Measurements from ENCODE around the gene TMEM163.
"Not testable (repeated sequence)": the region's sequence is repeated elsewhere in the genome, so short reads cannot be mapped to it uniquely, and the experiment has no call there.

The TMEM163 gene

GRCh38 chr2:134718817-134719814 lies at the start of gene TMEM163:
Gene TMEM163, minus strand, starts transcription at chr2:134719000.
- no peak for DNase-seq

GRCh38 chr2:134766583-134766982 lies 47.8 kb upstream of the TMEM163 start:
- no peak for DNase-seq

- DNase-seq, result no peak
Observed at GRCh38 chr2:134765987-134766386, 47.2 kb upstream of the TMEM163 start.

- no peak for DNase-seq
Observed at GRCh38 chr2:134764164-134764563, 45.4 kb upstream of the TMEM163 start.

- DNase-seq, result no peak
Observed at GRCh38 chr2:134763164-134763710, 44.4 kb upstream of the TMEM163 start.

GRCh38 chr2:134762508-134762907 lies 43.7 kb upstream of the TMEM163 start:
- no peak for DNase-seq

DNA sequence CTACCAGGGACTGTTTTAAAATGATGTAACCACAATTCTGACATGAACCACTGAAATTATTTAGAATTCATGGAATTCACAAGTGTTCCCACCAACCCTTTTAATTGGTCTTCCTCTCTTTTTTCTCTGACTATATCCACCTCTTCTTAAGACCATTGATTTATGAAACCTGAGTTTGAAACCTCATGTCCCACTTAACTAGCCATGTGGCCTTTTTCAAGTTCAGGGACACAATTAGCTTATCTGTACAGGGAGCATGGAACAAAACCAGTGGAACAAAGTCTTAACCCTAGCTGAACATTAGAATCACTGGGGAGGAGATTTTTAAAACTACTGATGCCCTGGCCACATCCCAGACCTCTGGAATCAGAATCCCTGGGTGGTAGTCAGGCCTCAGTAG lies 41.6 kb upstream of the TMEM163 start:
- no peak for DNase-seq

GRCh38 chr2:134758633-134759032 lies 39.8 kb upstream of the TMEM163 start:
- DNase-seq, result peak; percentile 70

DNA sequence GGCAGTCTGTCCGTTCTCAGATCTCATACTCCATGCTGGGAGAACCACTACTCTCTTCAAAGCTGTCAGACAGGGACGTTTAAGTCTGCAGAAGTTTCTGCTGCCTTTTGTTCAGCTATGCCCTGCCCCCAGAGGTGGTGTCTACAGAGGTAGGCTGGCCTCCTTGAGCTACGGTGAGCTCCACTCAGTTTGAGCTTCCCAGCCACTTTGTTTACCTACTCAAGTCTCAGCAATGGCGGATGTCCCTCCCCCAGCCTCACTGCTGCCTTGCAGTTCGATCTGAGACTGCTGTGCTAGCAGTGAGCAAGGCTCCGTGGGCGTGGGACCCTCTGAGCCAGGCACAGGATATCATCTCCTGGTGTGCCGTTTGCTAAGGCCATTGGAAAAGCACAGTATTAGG lies 33.2 kb upstream of the TMEM163 start:
- DNase-seq, result not testable (repeated sequence)

DNA sequence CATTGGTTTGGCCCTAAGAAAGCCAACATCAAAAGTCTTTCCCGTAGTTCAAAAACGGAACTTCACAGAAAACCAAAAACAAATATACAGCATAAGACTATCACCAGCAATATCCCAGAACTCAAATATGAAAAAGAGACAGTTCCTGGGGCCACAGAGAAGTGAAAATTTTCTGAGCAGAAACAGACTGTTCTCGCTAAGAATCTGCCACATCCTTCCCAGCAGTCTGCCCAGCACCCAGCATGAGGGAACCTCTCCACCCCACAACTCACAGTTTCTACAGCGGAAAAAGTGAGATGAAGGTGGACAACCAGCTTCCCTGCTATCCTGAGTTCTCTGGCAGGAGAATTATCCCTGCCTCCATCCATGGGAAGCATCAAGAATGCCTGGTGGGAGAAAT lies 26.7 kb upstream of the TMEM163 start:
- DNase-seq, result no peak

GRCh38 chr2:134745023-134745422 lies 26.2 kb upstream of the TMEM163 start:
- DNase-seq, result peak; percentile 19

DNA sequence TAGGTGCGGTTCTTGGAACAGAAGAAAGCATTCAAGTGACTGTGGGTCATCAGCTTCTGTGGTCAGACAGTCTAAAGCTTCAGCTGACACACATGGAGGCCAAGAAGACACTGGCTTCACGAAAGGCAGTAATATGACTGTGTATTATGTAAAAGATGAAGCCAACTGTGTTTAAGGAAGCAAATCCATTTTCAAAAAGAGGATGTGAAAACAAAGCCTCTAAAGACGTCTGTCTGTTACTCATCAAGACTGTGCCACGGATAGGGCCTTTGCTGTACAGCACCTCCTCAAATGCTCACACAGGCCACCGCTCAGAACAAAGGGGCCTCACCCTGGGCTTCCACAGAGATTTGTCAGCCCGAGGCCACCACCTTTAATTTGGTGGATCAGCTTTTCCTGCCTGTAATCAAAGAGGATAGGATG lies 21.1 kb upstream of the TMEM163 start:
- DNase-seq, result peak; percentile 100

DNA sequence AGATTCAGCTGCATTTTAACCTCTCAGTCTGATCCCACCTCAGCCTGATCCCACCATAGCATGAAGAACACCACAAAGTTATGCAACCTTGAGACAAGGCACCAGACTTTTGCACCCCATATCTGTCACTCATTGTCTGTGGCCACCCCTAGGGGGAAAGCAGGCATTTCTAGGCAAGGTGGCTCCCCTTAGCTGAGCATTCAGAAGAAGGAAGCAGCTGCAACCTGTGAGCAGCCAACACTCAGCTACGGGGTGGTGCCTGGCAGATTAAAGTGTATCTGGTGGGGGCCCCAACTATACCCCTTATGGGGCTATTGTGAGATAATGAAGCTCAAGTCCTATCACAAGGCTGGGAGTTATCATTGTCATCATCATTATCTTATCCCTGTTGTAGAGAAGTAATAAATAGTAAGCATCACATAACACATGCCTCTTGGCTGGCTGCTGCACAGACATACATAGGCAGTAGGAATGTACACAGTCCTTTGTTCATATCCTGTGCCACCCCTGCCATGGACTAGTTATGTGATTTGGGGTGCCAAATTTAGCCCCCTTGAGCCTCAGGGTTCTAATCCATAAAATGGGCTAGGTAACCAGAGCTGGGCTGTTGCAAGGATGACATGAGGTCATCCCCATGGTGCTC lies 20.6 kb upstream of the TMEM163 start:
- DNase-seq, result peak; percentile 42

DNA sequence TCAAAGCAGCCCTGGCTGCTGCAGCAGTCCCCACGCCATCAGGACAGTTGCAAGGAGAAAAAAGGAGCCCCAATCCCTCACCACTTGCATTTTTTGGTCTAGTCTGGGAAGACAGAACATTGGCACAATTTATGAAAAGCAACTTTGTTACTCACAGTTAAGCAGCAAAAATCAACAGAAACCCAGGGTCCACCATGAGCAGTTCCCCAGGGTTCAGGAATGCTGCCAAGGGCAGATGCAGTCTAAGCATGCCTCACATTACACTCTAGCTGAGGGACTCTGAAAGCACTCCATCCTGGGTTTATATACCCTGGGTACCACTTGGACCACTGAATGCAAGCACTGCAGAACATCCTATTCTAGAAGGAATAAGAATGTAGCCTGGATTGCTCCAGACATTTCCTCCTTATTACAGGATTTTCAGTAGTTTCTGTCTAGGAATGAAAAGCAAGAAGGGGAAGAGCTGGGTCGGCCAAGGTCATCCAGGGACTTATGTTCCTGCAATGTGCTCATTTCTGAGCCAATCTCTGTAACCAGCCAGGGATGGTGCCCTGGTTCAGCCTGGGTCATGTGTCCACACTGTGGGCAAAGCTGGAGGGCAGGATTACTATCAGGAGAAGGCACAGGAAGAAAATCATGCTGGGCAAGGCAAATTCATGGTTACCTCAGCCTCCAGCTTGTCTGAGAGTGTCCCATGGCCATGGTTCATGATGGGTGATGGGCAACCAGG lies 19.5 kb upstream of the TMEM163 start:
- no peak for DNase-seq

DNA sequence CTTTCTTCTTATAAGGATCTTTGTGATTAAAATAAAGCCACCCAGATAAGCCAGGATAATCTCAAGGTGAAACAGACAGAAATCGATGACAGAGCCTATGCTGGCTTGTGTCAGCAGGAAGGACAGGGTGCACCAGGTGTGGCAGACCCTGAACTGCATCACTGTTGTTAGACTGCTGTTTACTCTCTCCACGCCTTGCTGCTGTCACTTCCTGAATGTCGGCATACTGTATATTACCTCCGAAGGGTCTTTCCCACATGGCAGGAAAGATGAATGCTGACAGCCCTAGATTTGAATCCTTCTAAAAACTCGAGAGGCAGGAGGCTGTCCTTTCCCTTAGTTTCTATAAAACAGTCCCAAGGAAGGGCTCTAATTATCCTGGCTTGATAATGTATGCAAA lies 18.9 kb upstream of the TMEM163 start:
- DNase-seq, result no peak

DNA sequence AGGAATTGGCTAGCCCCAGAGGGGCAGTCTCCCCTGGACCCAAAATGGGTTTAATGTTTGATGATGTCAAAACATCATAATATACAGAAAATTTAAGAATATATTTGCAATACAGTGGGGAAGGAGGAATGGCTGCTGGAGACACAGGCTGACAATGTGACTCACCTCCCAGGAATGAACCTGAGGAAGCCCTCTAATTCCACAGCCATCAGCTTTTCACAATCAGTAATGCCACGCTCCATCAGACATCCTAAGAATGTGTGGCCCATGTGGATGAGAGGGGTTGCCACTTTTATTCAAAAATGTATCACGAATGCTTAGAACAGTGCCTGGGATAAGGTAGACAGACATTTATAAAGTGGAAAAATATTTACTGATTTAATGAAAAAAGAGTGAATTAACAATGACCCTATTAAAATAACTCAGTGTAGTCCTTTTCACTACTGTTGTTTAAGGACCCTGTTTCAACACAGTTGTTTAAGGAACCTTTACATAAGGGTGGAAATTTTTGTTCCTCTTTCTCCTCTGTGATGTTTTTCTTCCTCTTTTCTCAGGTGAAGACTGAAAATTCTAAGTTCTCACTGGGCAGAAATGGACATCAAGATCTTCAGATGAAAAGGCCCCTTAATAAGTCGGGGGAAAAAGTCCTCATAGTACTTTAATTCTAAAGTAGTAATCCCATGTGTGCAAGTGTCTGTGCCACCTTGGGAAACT lies 17.5 kb upstream of the TMEM163 start:
- DNase-seq, result peak; percentile 85

DNA sequence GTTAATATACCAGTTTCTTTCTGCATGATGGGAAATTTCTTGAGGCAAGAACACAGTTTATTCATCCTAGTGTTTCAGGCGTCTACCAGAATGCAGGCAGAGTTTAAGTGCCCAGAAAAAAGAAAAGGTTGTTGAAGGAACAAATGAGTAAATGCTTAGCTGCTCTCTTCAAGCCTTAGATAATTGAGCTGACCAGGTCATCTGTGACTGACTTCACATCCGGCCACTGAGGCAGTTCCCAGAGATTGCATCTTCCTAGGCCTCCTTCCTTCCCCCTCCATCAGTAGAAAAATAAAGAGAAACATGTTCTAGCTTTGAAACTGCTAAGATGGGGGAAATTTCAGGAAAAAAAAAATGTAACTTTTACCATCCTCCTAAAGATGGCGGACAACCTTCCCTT lies 9.4 kb upstream of the TMEM163 start:
- no peak for DNase-seq

DNA sequence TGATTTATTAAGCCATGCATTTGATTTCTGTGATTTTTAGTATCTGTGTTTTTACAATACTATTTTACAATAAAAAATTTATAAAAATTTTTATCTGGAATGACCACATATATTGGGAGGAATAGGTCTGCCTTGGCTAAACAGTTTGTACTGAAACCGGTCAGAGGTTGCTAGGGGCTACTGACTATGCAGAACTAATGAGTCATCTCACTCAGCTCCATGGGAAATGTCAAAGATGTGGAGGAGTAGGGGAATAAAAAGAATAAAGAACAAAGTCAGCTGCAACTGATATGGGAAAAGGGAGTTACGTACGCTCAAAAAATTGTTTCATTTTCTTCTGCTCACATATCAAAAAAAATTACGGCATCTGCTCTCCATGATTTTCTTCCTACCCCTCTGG lies 8.6 kb upstream of the TMEM163 start:
- DNase-seq, result no peak

DNA sequence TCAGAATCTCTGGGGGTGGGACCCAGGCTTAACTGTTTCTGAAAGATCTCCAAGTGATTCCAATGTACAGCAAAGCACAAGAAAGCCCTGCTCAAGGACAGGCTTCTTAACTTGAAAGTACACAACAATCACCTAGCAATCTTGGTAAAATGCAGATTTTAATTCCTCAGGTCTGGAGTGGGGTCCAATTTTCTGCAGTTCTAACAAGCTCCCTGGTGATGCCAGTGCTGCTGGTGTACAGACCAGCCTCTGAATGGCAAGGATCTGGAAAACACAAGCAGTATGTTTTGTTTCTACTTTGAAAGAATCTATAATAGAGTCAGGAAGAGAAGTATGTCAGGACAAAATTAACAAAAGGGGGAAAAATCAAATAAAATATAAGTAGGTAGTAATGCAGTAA lies 7.8 kb upstream of the TMEM163 start:
- DNase-seq, result no peak

GRCh38 chr2:134725876-134726275 lies 7.1 kb upstream of the TMEM163 start:
- DNase-seq, result no peak

- DNase-seq, result no peak
Observed at GRCh38 chr2:134724341-134724740, 5.5 kb upstream of the TMEM163 start.

- DNase-seq, result not testable (repeated sequence)
Observed at GRCh38 chr2:134723742-134724141, 4.9 kb upstream of the TMEM163 start.
